HG02885 (cell line): ENCODE results near the gene FLOT2.
A peak's percentile ranks its signal among the peaks of the same experiment; 100 is the strongest.
"Not testable (repeated sequence)": the region's sequence is repeated elsewhere in the genome, so short reads cannot be mapped to it uniquely, and the experiment has no call there.

Experiments
- ATAC-seq: cut with Tn5 transposase; IDR thresholded peaks from one replicate; pipeline ENCODE4 v1.9.1; 2021; ENCODE audit warnings: mild to moderate bottlenecking; ENCODE audit not compliant: unreplicated experiment, poor library complexity

Gene FLOT2

DNA sequence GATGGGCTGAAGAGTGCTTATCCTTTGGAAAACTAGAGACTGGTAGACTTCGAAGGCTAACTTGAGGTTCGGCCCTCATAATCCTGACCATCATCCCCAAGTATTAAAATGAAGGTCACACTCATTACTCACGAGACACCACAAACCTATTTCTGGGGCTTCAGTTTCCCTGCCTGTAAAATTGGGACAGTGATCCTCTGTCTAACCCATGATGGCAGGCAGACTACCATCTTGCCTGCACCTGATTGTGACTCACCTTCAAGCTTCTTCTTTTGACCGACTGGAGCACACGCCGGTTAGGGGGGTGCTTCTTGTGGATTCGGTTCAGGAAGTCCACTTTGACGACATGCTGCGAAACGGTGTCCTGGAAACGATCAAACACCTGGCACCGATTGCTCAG is 19.5 kb upstream of the FLOT2 start:
- no peak for ATAC-seq

DNA sequence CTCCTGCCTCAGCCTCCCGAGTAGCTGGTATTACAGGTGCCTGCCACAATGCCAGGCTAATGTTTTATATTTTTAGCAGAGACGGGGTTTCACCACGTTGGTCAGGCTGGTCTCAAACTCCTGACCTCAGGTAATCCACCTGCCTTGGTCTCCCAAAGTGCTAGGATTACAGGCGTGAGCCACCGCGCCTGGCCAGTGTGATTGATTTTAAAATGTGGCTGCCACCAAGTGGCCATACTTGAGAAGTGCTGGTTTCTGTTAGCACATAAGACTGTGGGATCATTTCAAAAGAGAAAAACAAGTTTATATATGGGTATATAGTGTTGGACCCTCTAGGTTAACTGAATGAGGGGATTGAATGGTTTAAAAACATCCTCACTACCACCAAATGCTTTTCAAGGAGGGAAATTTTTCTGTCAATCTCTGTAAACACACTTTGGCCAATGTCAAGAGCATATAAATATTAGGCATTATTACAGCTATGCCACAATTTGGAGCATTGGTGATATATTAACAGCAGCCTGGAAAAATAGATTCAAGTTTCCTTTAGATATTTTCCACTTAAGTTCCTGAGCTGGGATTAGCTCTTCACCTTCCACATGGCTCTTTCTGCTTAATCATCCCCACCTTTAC is 18.9 kb upstream of the FLOT2 start:
- ATAC-seq: no peak

DNA sequence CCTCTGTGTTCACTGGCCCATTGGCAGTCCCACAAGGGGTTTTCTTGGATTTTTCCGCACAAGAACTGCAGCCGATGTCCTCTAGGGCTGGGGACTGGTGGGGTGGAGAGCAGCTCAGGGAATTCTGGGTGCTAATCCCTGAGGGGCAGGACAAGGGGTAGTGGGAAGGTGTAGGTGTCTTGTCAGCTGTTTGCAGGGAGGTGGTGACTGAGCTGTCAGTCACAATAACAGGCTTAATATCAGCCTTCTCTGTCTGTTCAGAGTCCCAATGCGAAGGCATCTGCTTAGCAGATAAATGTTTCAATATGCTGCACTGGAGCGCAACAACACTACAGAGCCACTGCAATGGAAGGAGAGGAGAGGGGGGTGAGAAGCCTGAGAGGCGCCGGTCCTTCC is 15.4 kb upstream of the FLOT2 start:
- no peak for ATAC-seq

DNA sequence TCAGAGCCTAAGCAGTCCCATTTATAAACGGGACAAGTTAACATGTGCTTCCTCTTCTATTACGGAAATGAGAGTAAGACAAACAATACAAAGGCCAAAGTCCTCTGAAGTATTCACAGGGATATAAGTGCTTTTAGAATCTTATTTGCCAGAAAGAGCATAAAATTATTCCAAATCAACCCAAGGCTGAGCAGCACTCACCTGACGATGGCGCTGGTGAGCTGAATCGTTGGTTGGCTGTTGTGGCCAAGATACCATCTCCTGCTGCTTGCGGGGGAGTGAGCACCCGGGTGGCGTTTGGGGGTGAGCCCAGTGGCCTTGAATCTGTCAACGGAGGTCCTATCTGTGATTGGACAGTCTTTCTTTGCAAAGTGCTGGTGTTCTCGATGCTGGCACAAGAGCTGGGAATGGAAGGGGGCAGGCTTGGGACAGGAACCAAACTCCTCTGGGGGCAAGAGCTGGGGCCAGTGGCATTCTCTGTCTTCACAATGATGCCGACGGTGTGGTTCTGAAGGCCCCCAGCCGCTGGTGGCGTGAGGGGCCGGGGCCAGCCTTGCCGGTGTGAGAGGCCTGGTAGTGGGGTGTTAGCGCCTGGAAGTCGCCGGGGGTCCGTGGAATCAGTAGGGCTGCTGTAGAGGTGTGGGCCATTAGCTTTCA is 14.9 kb upstream of the FLOT2 start:
- no peak for ATAC-seq

DNA sequence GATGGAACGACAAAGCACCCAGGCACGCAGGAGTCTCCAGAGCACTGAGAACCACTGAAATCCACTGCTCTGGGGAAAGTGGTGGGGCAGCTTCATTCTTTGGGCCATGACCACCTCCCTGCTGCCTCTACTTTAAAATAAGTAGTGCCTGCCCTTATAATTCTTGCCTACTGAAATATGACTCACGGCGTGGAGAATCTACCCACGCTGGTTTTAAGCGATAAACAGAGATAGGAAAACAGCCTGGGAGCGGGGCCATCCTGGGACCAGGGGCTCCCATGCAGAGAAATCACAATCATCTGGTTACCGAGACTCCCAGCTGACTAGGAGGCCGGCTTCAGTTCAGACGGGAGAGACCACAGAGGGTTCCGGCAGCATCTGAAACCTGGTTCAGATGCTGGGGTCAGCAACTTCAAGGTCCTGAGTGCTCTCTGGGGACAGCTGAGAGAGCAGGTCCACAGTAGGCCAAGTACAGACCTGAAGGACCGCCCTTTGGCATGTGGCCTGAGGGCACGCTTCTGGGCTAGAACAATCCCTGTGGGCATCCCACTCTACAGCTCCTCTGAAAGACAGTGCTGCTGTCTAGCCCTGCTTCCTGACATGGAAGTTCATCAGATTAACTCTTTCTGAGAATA is 14.0 kb upstream of the FLOT2 start:
- ATAC-seq: no peak

DNA sequence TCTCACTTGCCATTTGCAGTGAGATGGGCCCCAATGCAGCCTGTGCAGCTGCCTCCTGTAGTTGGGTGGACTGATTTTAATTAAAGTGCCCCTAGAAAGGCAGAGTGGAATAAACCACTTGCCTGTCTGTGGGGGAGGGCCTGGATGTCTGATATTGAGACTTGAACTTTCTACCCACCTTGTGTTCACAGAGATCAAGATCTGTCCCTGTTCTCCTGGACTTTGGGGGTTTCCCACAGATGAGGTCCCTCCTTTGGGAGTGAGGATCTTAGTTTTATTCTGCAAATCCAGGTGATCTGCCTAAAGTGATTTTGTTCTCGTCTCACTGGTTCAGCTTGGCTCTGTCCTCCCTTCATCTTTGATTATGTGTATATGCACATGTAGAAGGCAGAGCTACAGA is 13.0 kb upstream of the FLOT2 start:
- ATAC-seq: no peak

DNA sequence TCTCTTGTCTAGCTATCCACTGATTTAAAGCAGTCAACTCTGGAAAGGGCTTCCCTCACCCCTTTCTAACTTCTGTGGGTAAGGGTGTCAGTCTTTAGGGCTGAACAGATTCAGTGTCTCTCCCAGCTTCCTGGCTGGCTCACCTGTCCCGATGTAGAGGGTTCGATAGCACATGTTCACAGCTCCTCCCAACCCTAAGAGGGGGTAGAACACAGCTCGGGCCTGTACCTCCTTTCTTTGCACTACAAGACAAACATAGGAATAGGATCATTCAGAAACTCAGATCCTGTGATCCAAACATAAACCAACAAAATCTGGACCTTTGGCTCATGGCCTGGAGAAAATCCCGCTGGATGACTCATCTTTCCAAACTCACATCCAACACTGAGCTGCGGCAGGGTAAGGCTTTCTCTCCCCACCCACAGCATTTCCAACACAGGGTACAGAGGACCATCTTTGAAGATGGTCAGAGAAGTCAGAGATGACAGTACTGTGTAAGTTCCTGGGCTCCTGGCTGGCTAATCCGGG is 11.2 kb upstream of the FLOT2 start:
- no peak for ATAC-seq

DNA sequence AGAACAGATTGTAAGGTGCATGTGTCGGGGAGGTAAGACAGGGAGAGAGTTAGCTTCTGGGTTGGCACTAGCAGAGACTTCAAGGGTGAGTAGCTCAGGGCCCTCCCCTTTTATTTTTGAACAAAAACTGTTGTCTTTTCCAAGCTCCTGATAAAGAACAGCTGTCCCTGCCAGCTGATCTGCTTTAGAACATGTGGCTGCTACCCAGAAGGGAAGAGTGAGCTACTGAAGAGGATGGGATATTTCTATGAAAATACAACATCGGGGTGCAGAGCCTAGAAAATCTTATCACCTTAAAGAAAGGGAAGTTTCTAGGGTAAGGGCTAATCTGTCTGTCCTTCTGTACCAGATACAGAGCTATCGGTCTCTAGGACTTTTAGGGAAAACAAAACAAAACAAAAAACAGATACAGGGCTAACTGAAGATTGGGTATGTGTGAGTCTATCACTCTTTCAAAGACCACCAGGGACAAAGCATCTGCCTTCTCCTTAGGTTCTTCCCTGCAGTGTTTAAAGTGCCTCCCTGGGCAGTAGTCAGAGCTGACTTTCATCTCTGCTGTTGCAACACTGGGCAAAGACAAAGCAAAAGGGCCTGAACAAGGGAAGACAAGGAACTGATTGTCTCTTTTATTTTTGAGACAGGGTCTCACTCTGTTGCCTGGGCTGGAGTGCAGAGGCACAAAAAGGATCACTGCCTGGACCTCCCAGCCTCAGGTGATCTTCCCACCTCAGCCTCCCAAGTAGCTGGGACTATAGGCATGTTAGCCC is 10.4 kb upstream of the FLOT2 start:
- no peak for ATAC-seq

DNA sequence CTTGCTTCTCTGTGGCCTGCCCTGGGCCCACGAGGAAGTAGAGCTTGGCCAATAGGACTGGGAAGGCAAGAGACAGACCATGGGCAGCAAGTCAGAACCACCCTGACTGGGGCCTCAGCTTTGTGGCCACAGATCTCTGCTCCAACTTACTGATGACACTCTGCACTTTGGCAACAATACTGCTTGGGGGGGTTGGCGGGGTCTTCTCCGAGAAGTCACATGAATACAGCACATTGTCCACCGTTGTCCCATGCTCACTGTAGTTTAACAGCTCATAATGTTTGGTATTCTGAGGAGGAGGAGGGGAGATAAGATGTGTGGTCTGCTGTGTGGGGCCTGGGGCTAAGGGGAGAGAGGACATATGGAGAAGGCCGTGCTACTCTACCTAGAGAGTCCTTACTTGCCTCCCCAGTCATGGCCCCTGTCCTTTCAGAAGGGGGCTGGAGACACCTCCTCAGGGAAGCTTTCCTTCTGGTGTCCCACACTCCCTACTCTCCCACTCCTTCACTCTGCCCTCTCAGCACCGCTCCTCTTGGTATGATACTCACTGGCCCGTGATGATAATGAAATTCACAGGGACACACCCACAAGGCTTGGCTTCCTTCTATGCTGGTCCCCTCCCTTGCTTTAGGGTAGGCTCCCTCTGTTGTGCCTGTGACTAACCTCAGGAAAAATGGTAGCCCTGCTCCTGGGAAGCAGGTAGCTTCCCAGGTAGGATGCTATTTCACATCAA is 9.3 kb upstream of the FLOT2 start:
- ATAC-seq: no peak

DNA sequence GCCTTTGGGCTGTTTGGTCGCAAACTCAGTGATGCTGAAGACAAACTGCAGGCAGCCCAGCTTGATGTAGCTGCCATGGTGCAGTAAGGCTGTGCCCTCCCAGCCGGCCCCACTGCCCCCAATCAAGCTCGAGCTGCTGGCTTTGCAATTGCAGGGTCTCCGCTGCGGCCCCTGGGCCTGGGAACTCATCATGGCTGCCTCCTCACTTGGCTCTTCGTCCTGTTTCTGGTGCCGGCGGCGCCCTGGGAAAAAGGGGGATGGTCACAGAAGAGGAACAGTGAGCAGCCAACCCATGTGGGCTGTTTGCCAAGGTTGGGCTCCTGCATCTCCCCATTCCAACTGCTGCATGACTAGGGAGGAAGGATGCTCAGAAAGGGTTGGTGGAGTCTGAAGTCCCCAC is 8.7 kb upstream of the FLOT2 start:
- no peak for ATAC-seq

DNA sequence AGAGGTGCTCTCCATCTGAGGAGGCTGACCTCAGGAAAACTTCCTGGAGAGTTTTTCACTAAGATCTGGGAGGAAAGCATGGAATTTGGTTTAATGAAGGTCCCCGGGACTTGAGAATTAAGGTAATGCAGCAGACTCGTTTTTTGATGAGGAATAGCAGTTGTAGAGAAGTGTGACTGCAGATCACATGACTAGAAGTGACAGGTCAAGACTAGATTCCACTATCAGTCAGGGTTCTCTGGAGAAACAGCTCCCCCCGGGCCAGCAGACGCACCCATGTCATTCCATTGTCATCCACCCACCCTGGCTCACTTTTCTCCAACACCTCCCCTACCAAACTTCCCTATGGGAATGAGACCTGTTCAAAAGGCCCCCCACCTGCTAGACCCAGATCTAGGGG is 7.3 kb upstream of the FLOT2 start:
- no peak for ATAC-seq

DNA sequence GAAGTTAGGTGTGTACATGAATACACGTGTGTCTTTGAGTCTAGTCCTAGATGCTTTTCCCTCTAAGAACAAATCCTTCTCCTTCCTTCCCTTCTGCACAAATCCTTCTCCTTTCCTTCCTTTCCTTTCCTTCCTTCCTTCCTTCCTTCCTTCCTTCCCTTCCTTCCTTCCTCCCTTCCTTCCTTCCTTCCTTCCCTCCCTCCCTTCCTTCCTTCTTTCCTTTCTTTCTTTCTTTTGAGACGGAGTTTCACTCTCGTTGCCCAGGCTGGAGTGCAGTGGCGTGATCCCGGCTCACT is 6.0 kb upstream of the FLOT2 start:
- ATAC-seq: not testable (repeated sequence)

DNA sequence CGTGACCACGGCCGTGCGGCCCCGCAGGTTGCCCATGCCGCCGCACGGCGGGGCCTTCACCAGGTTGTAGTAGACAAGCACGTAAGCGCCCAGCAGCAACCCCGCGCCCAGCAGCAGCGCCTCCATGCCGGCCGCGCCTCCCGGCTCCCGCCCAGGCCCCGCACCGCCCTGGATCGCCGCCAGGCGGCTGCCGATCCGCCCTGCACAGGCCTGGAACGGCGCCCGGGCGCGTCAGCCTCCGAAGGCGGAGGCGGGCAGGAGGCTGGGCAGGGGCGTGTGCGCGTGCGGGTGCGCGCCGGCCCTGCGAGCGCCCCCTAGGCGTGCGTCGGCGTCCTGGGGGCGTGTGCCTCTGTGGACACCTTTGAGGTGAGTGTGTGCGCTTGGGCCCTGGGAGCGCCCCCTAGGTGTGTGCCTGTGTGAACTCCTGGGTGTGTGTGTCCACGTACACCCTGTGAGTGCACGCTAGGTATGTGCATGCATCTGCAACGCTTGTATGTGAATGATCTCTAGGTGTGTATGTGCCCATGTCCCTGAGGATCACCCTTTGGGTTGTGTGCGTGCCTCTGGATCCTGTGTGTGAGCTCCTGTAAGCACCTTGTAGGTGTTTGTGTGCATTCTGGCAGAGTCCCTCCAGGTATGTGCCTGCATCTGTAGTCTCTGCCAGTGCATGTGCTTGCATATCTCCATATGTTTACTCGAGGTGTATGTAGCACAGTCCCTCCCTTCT is 5.4 kb upstream of the FLOT2 start, which contains the start of gene DHRS13:
TSS of gene DHRS13 (minus strand) at position 261 of the 727 bp plus-strand sequence. CDS start at position 126, 135 bp downstream.
- peak; percentile 88 for ATAC-seq

DNA sequence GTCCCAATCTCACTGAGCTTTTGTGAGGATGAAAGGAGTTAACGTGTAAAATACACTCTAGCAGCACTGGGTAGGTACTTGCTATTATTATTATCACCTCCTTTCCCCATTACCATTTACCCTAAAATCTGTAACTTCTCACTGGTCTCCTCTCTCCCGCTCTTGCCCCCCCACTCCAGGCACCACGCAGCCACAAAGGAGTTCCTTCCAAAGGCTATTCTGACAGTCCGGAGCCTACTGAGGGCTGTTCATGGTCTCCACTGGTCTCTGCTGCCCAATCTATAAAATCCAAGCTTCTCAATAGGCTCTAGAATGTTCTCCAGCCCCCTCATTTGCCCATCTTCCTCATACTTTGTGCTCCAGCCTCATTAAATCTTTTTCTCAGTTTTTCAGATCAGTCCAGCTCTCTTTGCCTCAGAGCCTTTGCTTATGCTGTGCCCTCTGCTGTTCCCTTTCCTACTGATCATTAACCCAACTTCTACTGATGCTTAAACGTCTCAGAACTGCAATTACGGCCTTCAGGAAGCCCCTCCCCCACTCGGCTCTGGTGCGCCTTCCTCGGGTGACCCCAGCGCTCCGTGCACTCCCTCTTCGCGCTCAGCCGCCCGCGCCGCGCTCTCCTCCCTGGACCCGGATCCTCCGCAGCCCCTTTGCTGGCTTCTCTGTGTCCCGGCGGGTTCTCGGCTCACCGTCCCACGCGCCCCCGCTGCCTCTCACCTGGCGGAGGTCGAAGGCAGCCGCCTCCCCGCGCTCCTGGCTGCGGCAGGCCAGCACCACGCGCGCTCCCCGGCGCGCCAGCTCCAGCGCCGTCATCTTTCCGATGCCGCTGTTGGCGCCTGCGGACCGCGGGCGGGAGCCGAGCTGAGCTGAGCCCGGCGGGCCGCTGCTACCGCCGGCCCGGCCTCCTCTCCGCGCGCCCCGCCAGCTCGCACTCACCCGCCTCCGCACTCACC is 4.6 kb upstream of the FLOT2 start:
- peak; percentile 39 for ATAC-seq

DNA sequence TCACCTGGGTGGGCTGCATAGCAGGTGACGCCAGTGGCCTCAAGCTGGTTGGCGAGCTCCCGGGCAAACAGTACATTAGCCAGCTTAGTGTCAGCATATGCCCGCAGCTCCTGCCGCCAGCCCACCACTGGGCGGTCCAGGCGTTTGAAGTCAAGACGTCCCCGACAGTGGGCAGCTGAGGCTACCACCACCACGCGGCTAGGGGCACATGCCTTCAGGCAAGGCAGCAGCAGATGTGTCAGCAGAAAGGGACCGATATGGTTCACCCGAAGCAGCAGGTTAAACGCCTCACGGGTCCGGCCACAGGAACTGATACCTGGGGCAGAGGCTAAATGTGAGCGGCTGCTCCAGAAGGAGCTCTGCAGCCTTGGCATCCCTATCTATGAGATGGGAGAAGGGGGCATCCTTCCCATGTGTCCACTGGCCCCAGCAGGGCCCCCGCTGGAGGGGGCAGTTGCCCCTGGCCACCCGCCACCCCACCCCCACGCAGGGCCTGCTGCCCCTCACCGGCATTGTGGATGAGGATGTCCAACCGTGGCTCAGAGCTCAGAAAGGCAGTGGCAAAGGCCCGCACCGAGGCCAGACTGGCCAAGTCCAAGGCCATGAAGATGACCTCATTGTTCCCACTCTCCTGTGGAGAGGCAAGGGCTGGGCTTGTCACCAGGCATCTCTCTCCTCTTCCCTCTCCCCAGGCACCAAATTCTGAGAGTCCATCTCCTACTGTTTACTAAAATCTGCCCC is 3.6 kb upstream of the FLOT2 start:
- ATAC-seq: no peak

DNA sequence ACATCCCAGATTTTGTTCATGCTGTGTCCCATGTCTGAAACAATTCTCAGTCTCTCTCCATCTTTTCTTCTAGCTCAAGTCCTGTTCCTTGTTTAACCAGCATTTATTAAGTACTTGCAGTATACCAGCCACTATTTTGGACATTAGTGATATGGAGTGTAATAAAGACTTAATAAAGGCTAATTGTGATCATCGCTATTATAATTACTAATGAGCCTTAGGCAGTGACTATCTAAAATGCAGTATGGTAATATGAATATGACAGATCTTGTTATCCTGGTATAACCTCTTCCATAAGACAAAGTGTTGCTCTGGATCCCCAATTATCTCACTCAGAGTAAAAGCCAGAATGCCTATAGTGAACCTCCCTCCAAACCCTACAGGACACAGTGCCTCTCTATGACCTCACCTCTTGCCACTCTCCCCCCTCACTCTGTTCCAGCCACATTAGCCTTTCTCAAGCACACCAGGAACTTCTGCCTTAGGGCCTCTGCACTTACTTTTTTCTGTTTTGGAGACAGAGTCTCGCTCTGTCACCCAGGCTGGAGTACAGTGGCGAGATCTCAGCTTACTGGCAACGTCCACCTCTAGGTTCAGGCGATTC is 1.8 kb upstream of the FLOT2 start:
- ATAC-seq: no peak

DNA sequence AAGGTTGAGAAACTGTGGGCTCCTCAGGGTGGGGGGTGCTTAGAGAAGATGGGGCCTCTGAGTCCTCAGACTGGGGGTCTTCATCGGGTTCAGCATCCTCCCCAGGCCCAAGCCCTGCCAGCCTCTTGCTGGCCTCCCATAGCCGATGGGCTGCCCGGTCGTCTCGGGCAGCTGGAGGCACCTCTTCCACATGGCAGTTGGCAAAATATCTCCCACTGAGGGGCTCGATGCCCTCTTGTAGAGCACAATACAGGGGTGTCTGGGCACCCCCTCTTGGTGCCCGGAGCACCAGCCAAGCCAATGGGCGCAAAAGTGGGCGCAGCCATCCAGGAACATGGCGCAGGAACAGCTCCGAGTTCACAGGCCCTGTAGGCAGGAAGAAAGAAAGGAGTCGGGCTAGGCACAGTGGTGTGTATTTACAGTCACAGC is 1.0 kb upstream of the FLOT2 start:
- no peak for ATAC-seq
